GM23248 (cell line): ENCODE data around the gene NDUFS7.

Source experiments
- EZH2 ChIP-seq: fragments of 200-600 bp; sonication (generic); IDR thresholded peaks from 2 replicates; pipeline ENCODE4 v1.6.1; 2018; ENCODE audit warnings: antibody characterized with exemption, mild to moderate bottlenecking; ENCODE audit not compliant: insufficient read depth, poor library complexity, severe bottlenecking
- EZH2phosphoT487 ChIP-seq: fragments of 200-600 bp; sonication (generic); IDR thresholded peaks from 2 replicates; pipeline ENCODE4 v1.6.1; 2018; ENCODE audit warnings: antibody characterized with exemption, moderate library complexity, mild to moderate bottlenecking, low read depth; ENCODE audit not compliant: insufficient read depth

DNA sequence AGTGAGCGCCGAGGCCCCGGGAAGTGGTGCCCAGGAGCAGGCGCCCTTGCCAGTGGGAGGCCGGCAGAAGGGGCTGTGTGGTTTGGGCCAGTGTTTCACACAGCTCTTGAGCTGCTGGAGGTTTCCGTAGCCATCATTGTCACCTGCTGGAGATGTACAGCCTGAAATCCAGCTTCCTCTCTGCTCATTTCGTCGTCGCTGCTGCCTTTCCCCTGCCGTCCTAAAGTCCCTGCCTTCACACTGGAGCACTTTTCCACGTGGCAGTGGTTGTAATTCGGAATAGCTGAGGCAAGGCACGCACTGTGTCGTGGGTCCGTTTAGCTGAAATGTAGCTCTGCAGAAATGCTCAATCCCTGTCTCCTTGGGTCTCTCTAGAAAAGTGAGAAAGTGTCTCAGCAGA, 36.9 kb downstream of the NDUFS7 start:
- TF ChIP-seq EZH2phosphoT487 (no peak), EZH2 (no peak)
